PC-9 (cell line): ENCODE data around the gene FAM219A. TPM values are rescaled to one million over a fixed set of nuclear protein-coding genes. Genes with fewer than 3 reads are reported as not detected.

Source experiments
- BruUV-seq: library from RNA; stranded (reverse); fragments of 400-500 nt; replicated peaks from 2 replicates; lab custom pipeline; 2021; lab: Mats Ljungman, UMichigan
- CTCF ChIA-PET: fragments of 300-600 bp; sonication (Branson Sonifier 250); formaldehyde crosslinking; loops from one replicate; lab custom pipeline; 2022; ENCODE audit warnings: antibody characterized with exemption; lab: Charles Lee
- POLR2A ChIA-PET: fragments of 300-600 bp; sonication (Branson Sonifier 250); formaldehyde crosslinking; loops from one replicate; lab custom pipeline; 2022; ENCODE audit warnings: antibody characterized with exemption; ENCODE audit not compliant: unreplicated experiment; lab: Charles Lee
- DNase-seq, 2 experiments: peaks; one replicate each; pipeline versions ENCODE4 v3.0.0 to v3.0.0-alpha.2; 2015 to 2022; ENCODE audit warnings: mixed read lengths in 1 of 2
- H2AFZ ChIP-seq: fragments of 200-600 bp; sonication (generic); 2 replicates; pipeline ENCODE4 v1.8.1; 2017; ENCODE audit warnings: antibody characterized with exemption
- H3F3A ChIP-seq: fragments of 200-600 bp; sonication (generic); 2 replicates; pipeline ENCODE4 v1.8.1; 2017; ENCODE audit warnings: antibody characterized with exemption, mild to moderate bottlenecking, low read depth; ENCODE audit not compliant: insufficient read depth
- H3K27ac ChIP-seq: fragments of 200-600 bp; sonication (generic); 2 replicates; pipeline ENCODE4 v1.6.1; 2016; ENCODE audit warnings: mixed run types
- H3K27me3 ChIP-seq: fragments of 200-600 bp; sonication (generic); 2 replicates; pipeline ENCODE4 v1.6.1; 2016; ENCODE audit warnings: low read depth, mixed run types; ENCODE audit not compliant: insufficient read depth
- H3K36me3 ChIP-seq: fragments of 200-600 bp; sonication (generic); 2 replicates; pipeline ENCODE4 v1.6.1; 2016; ENCODE audit warnings: low read depth, mixed run types
- H3K4me1 ChIP-seq: fragments of 200-600 bp; sonication (generic); replicated peaks from 2 replicates; pipeline ENCODE4 v1.6.1; 2016; ENCODE audit warnings: mixed run types; ENCODE audit not compliant: insufficient read depth
- H3K4me2 ChIP-seq: fragments of 200-600 bp; sonication (generic); 2 replicates; pipeline ENCODE4 v1.6.1; 2017; ENCODE audit warnings: mixed run types
- H3K4me3 ChIP-seq: fragments of 200-600 bp; sonication (generic); 2 replicates; pipeline ENCODE4 v1.6.1; 2016; ENCODE audit warnings: mixed run types
- H3K79me2 ChIP-seq: fragments of 200-600 bp; sonication (generic); 2 replicates; pipeline ENCODE4 v1.6.1; 2017; ENCODE audit warnings: low read depth, mixed run types
- H3K9me2 ChIP-seq: fragments of 200-600 bp; sonication (generic); 2 replicates; pipeline ENCODE4 v1.8.1; 2017; ENCODE audit warnings: mild to moderate bottlenecking; ENCODE audit not compliant: insufficient read depth
- H3K9me3 ChIP-seq: fragments of 200-600 bp; sonication (generic); 2 replicates; pipeline ENCODE4 v1.8.1; 2016; ENCODE audit warnings: low read depth; ENCODE audit not compliant: insufficient read depth
- H4K20me1 ChIP-seq: fragments of 200-600 bp; sonication (generic); 2 replicates; pipeline ENCODE4 v1.8.1; 2017; ENCODE audit not compliant: insufficient read depth
- EZH2 ChIP-seq: fragments of 200-600 bp; sonication (generic); IDR thresholded peaks from 2 replicates; pipeline ENCODE4 v1.8.0; 2017; ENCODE audit warnings: antibody characterized with exemption, low read depth
- intact Hi-C: fragments of 100-400 bp; cut with micrococcal nuclease; formaldehyde crosslinking; loops from one replicate; pipeline ENCODE4 v1.10.0; 2022; ENCODE audit not compliant: unreplicated experiment
- total RNA-seq: library from RNA; stranded (reverse); gene quantifications from 2 replicates; pipeline ENCODE4 v1.2.3, GENCODE V29; 2021
- TF ChIP-seq, protein P1 (sequence below): fragments of 200-600 bp; sonication (generic); conservative IDR thresholded peaks from 2 replicates; pipeline ENCODE4 v1.6.1; 2017; ENCODE audit warnings: mixed run types, antibody characterized with exemption, mild to moderate bottlenecking, moderate library complexity

Gene FAM219A
- total RNA-seq, 1 experiment from 2014 or later = 15.6 TPM

DNA sequence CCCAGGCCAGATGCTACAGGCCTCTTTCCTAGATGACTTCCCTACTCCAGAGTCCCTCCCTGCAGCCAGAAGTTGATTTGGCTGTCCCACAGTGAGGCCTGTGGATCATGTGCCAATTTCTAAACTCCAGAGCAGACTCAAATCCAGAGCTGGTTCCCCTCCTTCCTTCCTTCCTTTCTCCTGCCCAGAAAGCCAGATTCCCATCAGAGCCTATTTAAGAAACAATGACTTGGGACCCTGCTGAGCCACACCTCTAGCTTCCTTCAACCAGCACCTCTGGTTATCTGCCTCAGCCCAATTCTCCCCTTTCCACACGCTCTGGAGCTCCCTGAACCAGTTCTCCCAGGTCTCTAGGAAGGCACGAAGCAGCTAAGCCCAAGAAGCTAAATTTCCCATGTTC is 7.2 kb downstream of the FAM219A start:
- Histone ChIP-seq H3K9me2 (no peaks in the 10 kb centered on the region), H3F3A (peaks cover 20% of the 10 kb centered on the region; the same call in 1 of the 2 replicates), H2AFZ (0 out of 2 replicates have a peak overlapping the region, but pooled peaks have one; percentile 33), H3K9me3 (no peaks in the 10 kb centered on the region), H3K79me2 (peaks cover 57% of the 10 kb centered on the region), H4K20me1 (no peaks in the 10 kb centered on the region), H3K4me2 (peak overlapping the region; percentile 47), H3K27ac (peak overlapping the region; percentile 50), H3K4me3 (no peak overlapping the region), H3K4me1 (peaks cover 26% of the 10 kb centered on the region), H3K36me3 (no peaks in the 10 kb centered on the region), H3K27me3 (no peaks in the 10 kb centered on the region)
- no peak for DNase-seq
- TF ChIP-seq, protein P1, sequence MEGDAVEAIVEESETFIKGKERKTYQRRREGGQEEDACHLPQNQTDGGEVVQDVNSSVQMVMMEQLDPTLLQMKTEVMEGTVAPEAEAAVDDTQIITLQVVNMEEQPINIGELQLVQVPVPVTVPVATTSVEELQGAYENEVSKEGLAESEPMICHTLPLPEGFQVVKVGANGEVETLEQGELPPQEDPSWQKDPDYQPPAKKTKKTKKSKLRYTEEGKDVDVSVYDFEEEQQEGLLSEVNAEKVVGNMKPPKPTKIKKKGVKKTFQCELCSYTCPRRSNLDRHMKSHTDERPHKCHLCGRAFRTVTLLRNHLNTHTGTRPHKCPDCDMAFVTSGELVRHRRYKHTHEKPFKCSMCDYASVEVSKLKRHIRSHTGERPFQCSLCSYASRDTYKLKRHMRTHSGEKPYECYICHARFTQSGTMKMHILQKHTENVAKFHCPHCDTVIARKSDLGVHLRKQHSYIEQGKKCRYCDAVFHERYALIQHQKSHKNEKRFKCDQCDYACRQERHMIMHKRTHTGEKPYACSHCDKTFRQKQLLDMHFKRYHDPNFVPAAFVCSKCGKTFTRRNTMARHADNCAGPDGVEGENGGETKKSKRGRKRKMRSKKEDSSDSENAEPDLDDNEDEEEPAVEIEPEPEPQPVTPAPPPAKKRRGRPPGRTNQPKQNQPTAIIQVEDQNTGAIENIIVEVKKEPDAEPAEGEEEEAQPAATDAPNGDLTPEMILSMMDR = no peak
- TF ChIP-seq EZH2 = no peak
- CTCF ChIA-PET = interaction anchor here (1.0 to 1.3 kb wide), 2 partner anchors 10 to 46 kb away, joined by 3 read pairs; no protein-coding TSS in a partner anchor
- POLR2A ChIA-PET = no interaction called here
- BruUV-seq = no TSS peak
- intact Hi-C loops = no loop called here

DNA sequence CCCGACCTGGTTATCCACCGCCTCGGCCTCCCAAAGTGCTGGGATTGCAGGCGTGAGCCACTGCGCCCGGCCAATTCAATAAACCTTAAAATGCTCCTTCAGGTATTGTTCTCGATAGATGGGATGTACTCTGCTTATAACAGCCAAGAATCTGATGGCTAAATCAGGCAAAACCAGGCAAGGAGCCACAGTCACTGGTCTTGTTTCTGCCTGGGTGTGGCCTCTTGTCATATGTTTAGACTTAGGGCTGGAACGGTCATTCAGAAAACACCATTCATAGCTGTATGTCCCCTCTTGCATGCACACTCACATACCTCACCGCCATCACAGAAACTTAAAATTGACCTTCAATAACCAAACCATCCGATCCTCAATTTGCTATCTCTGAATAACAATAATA is 7.7 kb downstream of the FAM219A start:
- DNase-seq = no peak
- no peaks in the 10 kb centered on the region for H4K20me1 ChIP-seq
- peak overlapping the region; percentile 50; the same call in 1 of the 2 replicates for H3K27ac ChIP-seq
- no peak overlapping the region for H2AFZ ChIP-seq
- H3K4me1 ChIP-seq = peaks cover 26% of the 10 kb centered on the region
- ChIA-PET CTCF (interaction anchor here (1.0 kb wide), 1 partner anchor 46 kb away, joined by 3 read pairs; no protein-coding TSS in a partner anchor), POLR2A (no interaction called here)
- no TSS peak for BruUV-seq
- intact Hi-C loops = no loop called here
- H3F3A ChIP-seq = peaks cover 20% of the 10 kb centered on the region; the same call in 1 of the 2 replicates
- H3K4me3 ChIP-seq = no peak overlapping the region
- no peaks in the 10 kb centered on the region for H3K9me3 ChIP-seq
- H3K79me2 ChIP-seq = peaks cover 52% of the 10 kb centered on the region
- no peaks in the 10 kb centered on the region for H3K27me3 ChIP-seq
- no peaks in the 10 kb centered on the region for H3K9me2 ChIP-seq
- H3K4me2 ChIP-seq = peak overlapping the region; percentile 47
- TF ChIP-seq, protein P1 = no peak
- TF ChIP-seq EZH2 = no peak
- no peaks in the 10 kb centered on the region for H3K36me3 ChIP-seq

GRCh38 chr9:34446951-34447350 is 11.4 kb downstream of the FAM219A start:
- no peaks in the 10 kb centered on the region for H3K27me3 ChIP-seq
- H3K27ac ChIP-seq = no peak overlapping the region
- no TSS peak for BruUV-seq
- H3K4me1 ChIP-seq = peaks cover 16% of the 10 kb centered on the region
- H2AFZ ChIP-seq = no peak overlapping the region
- no peak overlapping the region for H3K4me2 ChIP-seq
- no peaks in the 10 kb centered on the region for H3K36me3 ChIP-seq
- TF ChIP-seq EZH2 = no peak
- TF ChIP-seq, protein P1 = no peak
- POLR2A ChIA-PET = no interaction called here
- no peak for DNase-seq
- peaks cover 14% of the 10 kb centered on the region; the same call in 1 of the 2 replicates for H3F3A ChIP-seq
- H3K79me2 ChIP-seq = peaks cover 30% of the 10 kb centered on the region
- no peak overlapping the region for H3K4me3 ChIP-seq
- H3K9me2 ChIP-seq = no peaks in the 10 kb centered on the region
- H4K20me1 ChIP-seq = no peaks in the 10 kb centered on the region
- intact Hi-C loops = no loop called here
- CTCF ChIA-PET = no interaction called here
- no peaks in the 10 kb centered on the region for H3K9me3 ChIP-seq
